Thoracic aorta (tissue), 2 donors: Measurements from ENCODE around the gene RBM28. TPM values are rescaled to one million over a fixed set of nuclear protein-coding genes. Genes with fewer than 3 reads are reported as not detected.

Experiments
- ATAC-seq: fragments of 150-250 bp; one replicate; pipeline ENCODE4 v1.8.0; 2017; ENCODE audit warnings: low read depth; ENCODE audit not compliant: insufficient number of reproducible peaks, low FRiP score
- DNase-seq: peaks from one replicate; pipeline ENCODE4 v3.0.0-alpha.2; 2020; ENCODE audit warnings: low spot score
- H3K27ac ChIP-seq, 2 donors: fragments of 200-600 bp; sonication (generic); 1 replicate in 1 of 2; 2 replicates in 1 of 2; pipeline ENCODE4 v1.5.1; 2016; ENCODE audit warnings: mild to moderate bottlenecking in 2 of 2, moderate library complexity in 2 of 2
- H3K27me3 ChIP-seq: fragments of 200-600 bp; sonication (generic); replicated peaks from 2 replicates; pipeline ENCODE4 v1.6.0; 2016; ENCODE audit warnings: mild to moderate bottlenecking; ENCODE audit not compliant: insufficient read depth
- H3K36me3 ChIP-seq: fragments of 200-600 bp; sonication (generic); one replicate; pipeline ENCODE4 v1.5.1; 2016
- H3K4me1 ChIP-seq, 2 donors: fragments of 200-600 bp; sonication (generic); 1 replicate in 1 of 2; 2 replicates in 1 of 2; pipeline versions ENCODE4 v1.5.1 to v1.6.0; 2016; ENCODE audit warnings: low read depth in 2 of 2, mild to moderate bottlenecking in 1 of 2; ENCODE audit not compliant: control insufficient read depth in 1 of 2
- H3K4me3 ChIP-seq: fragments of 200-600 bp; sonication (generic); 2 replicates; pipeline ENCODE4 v1.5.1; 2016; ENCODE audit warnings: mild to moderate bottlenecking
- H3K9me3 ChIP-seq: fragments of 200-600 bp; sonication (generic); 2 replicates; pipeline ENCODE4 v1.5.1; 2016
- CTCF ChIP-seq: fragments of 200-600 bp; sonication (generic); IDR thresholded peaks from one replicate; pipeline ENCODE4 v1.5.1; 2019; ENCODE audit warnings: antibody characterized with exemption
- total RNA-seq, 2 donors: library from RNA; depleted of rRNA; stranded (reverse); fragments of >200 nt; gene quantifications; one replicate each; pipeline versions ENCODE4 v1.1.0 to v1.2.3, GENCODE V29; 2016

Gene RBM28
- total RNA-seq, 2 donors from 2014 or later = 20.6 to 49.2 TPM

- no peaks in the 10 kb centered on the region for H3K27me3 ChIP-seq
- peak overlapping the region; percentile 55 for H3K4me3 ChIP-seq
- no peaks in the 10 kb centered on the region for H3K36me3 ChIP-seq
- peaks cover 0 to 26% of the 10 kb centered on the region in 2 donors for H3K4me1 ChIP-seq
- no peaks in the 10 kb centered on the region for H3K9me3 ChIP-seq
- H3K27ac ChIP-seq = no peak overlapping the region
- ATAC-seq = no peak
- DNase-seq = no peak
- TF ChIP-seq CTCF = no peak
Observed at GRCh38 chr7:128266883-128267594, 76.7 kb downstream of the RBM28 start.

GRCh38 chr7:128266529-128266882 lies 77.2 kb downstream of the RBM28 start:
- Histone ChIP-seq H3K4me3 (peak overlapping the region; percentile 55), H3K27ac (no peak overlapping the region), H3K27me3 (no peaks in the 10 kb centered on the region), H3K4me1 (peaks cover 0 to 21% of the 10 kb centered on the region in 2 donors), H3K9me3 (no peaks in the 10 kb centered on the region), H3K36me3 (no peaks in the 10 kb centered on the region)
- no peak for TF ChIP-seq CTCF
- ATAC-seq (no peak), DNase-seq (no peak)

GRCh38 chr7:128265906-128266300 lies 77.8 kb downstream of the RBM28 start:
- Histone ChIP-seq H3K36me3 (no peaks in the 10 kb centered on the region), H3K4me3 (no peak overlapping the region), H3K27me3 (no peaks in the 10 kb centered on the region), H3K9me3 (no peaks in the 10 kb centered on the region), H3K27ac (no peak overlapping the region), H3K4me1 (peaks cover 0 to 15% of the 10 kb centered on the region in 2 donors)
- ATAC-seq = no peak
- TF ChIP-seq CTCF = no peak
- no peak for DNase-seq

GRCh38 chr7:128265156-128265905 lies 78.4 kb downstream of the RBM28 start:
- DNase-seq (no peak), ATAC-seq (no peak)
- Histone ChIP-seq H3K36me3 (no peaks in the 10 kb centered on the region), H3K4me1 (peaks cover 0 to 12% of the 10 kb centered on the region in 2 donors), H3K27ac (no peak overlapping the region), H3K27me3 (no peaks in the 10 kb centered on the region), H3K4me3 (no peak overlapping the region), H3K9me3 (no peaks in the 10 kb centered on the region)
- no peak for TF ChIP-seq CTCF

GRCh38 chr7:128264477-128264876 lies 79.2 kb downstream of the RBM28 start:
- DNase-seq (no peak), ATAC-seq (no peak)
- no peak for TF ChIP-seq CTCF
- Histone ChIP-seq H3K4me1 (peaks cover 0 to 12% of the 10 kb centered on the region in 2 donors), H3K27me3 (no peaks in the 10 kb centered on the region), H3K27ac (no peak overlapping the region), H3K4me3 (no peak overlapping the region), H3K9me3 (no peaks in the 10 kb centered on the region), H3K36me3 (no peaks in the 10 kb centered on the region)
